NOMO-1 treated with dmso at 0.1 percent for 144 hours (cell line): ENCODE measurements around the gene RPS6KB2.

Experiments used
- DNase-seq: peaks from one replicate; lab custom pipeline; 2025; ENCODE audit not compliant: unreplicated experiment; lab: John Stamatoyannopoulos, UW

Gene RPS6KB2

DNA sequence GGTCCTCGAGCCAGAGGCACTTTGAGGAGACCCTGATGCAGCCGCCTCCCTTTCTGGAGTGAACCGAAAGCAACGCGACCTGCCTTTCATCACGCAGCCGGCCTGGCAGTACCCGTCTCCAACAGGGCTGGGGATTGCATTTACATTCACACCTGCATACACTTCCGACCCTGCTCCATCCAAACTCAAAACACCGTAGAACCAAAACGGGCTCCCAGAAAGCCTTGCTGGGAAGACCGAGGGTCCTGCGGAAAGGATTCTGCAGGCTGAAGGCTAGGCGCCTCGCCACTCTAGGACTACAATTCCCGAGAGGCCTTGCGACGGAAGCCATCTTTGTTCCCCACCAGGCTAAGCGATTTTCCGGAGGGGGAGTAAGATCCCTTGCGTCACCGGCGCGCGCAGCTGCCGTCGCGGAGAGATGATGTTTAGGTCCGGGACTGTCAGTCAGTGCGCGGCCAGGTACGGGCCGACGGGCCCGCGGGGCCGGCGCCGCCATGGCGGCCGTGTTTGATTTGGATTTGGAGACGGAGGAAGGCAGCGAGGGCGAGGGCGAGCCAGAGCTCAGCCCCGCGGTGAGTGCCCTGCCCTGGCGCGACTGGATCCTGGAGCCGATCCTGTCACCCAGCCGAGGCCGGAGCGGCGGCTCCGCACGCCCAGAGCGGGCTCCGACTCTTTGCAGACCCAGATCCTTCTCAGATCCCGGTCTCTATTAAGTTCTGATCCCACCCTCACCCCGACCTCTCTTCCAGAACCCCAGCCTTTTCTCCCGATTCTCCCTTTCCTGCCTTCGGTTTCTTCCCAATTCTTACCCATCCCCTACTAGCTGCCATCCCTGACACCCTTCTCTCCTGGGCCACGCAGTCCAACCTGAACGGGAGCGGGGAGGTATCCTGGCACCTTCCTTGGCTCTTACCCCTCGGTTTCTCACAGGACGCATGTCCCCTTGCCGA, at the start of gene RPS6KB2:
TSS of gene RPS6KB2 (plus strand) at position 443 of the 950 bp plus-strand sequence. CDS start at position 495, 52 bp downstream.
- peak; percentile 96 for DNase-seq

DNA sequence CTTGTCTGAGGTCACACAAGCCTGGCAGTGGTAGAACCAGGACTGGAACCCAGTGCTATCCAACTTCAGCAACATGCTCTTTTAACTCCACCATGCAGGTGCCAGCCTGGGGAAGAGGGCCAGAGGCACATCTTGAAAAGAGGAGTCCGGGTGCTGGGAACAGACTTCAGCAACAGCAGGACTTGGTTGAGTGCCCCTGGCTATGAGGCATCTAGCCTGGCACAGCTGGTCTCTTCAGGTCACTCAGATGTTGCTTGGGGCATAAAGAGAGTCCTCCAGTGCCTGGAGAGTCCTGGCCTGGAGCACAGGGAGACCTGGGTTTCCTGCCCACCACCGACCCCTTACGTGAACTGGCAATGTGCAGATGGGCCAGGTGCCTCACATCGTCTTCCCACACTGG, 49.8 kb upstream of the RPS6KB2 start:
- DNase-seq: no peak

DNA sequence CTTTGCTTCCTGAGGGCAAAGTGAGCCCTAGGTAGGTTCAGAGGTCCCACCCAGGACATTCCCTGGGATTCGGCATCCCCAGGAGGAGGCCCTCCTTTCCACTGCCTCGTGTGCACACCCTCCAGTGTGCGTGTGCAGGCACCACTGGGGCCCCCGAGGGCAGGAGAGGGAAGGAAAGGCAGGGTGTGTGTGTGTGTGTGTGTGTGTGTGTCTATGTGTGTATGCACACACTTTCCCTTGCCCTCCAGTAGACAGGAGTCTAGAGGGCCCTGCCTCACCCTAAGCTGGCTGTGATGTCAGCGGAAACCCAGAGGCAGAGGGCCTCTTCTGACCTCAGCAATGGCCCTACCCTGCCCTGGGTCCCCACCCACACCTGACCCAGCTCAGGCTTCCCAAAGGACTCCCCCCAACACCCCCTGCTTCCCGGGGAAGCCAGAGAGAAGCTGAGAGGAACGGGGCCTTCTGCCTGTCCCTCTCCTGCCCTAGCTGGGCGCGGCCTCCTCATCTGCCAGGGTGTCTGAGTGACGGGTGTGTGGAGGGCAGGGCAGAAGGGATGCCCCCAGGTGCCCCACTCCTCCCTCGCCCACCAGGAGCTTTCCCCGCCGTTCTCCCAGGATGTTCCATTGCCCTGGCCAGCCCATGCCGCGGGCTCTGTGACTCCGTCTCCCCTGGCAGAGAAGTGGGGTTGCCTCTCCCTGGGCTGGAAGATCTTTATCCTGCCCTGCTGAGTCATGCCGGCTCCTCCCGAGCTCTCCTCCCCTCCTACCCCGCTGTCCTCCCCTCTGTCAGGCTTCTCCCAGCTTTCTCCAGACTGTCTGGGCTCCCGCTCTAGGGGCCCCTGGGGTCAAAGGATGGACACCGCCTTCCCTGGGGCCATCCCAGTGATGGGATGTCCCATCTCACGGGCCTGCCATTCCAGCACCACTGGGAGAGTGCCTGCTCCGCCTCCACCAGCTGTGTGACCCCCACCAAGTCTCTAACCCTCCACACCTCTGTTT, 48.9 kb upstream of the RPS6KB2 start:
- DNase-seq: no peak

DNA sequence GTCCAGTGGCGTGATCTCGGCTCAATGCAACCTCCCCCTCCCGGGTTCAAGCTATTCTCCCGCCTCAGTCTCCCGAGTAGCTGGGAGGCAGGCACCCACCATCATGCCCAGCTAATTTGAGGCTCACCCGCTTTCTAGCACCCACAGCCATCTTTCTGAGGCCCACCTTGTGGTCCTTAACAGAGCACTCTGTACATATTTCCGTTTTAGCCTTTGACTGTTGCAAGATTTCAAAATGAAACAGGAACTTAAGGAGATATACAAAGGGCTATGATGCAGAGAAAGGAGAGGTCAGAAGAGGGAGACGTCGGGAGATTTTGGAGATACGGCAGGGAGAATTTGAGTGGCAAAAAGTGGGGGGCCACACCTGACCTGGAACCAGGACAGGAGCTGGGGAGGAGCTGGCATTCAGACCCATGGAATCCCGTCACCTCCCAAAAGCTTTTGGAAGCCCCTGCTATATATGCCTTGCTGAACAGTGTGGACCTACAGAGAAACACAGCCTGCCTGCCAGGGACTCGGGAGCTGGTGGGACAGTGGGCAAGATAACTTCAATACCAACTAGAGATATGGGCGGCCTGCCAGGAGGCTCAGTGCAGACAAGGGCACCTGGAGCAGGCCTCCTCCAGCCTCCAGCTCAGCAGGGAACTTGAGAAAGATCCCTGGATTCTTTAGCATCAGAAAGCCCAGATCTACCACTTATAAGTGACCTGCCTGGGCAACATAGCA, 46.9 kb upstream of the RPS6KB2 start:
- peak; percentile 70 for DNase-seq

DNA sequence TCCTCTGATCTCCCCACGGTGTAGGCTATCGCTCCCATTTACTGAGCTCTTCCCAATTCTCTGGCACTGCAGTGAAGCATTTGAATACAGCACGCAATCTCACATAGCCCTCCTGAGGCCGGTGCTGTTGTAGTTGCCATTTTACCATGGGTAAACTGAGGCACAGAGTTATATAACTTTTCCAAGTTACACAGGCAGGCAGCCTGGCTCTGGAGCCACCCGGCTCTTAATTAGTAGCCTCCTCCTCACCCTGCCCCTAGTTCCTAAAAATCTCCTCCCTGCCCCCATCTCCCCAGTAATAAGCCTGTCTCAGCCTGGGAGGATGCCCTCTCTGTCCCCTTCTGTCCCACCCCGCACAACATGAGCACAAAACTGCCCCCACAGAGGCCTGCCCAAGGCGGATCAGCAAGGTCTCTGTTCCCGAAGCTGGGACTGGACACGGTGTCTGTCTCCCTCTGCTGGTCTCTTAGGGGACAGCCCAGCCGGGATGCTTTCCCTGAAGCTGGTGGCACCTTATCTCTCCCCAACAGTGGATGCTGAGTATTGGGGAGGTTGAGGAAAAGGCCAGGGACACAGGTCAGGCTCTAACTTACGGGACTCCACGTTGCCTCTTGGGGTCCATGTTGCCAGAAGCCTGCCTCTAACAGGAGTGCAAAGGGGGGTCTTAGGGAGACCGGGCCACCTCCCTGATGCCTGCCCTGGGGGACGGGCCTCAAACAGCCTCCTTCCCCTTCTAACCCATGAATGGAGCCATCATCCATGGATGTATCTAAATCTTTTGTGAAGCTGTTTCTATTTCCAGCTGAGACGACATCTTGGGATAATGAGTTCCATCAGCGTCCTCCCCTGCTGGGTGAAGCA, 45.8 kb upstream of the RPS6KB2 start:
- DNase-seq: peak; percentile 70

DNA sequence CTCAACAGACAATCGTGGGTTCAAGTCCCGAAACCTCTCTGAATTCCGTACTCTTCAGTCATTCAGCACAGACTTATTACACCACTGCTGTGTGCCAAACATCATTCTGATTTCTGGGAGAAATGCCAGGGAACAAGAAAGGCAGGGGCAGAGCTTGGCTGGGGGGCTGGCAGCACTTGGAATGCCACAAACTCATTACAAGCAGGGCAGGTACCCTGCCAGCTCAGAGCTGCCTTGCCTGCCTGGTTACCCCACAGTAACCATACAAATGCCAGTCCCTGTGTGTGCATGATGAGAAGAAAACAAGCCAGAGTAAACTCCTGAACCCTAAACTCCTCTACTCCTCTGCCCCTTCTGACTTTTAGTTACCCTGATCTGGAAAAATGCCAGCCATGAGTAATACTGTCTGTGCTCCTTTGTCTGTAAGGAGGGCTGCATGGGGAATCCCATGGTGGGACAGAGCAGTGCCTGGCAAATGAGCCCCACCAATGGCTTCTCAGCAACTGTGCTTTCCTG, 43.4 kb upstream of the RPS6KB2 start:
- DNase-seq: no peak

DNA sequence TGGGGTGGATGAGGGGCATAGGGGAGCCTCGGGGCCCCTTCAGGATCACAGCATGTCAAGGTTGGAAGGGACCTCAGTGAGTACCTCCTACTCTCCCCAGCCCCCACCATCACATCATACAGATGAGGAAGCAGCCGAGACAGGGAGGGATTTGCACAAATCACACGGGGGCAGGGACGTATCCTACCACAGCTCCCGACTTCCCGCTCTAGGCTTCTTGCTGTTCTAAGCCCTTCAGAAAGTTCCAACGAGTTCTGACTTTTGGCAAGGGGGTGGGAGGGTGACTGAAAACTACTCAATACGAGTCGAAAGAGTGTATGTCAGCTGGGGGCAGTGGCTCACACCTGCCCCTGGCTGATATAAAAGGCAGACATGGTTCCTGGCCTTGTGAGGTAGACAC, 41.2 kb upstream of the RPS6KB2 start:
- no peak for DNase-seq

DNA sequence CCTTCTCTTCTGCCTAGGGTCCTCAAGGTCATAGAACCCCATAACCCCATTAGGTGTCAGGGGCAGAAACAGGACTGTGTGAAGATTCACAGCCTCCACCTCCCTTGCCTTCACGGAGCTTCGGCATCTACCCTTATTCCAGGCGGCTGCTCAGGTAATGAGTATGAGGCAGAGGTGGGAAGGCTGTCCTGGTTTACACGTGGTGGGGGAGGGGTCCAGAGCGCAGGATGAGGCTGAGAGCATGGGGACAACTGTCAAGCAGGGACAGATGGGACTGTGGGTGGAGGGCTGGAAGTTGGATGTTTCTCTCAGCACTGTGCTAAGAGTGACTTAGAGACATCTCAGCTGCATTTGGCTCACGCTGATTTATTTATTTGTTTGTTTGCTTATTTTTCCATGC, 40.8 kb upstream of the RPS6KB2 start:
- DNase-seq: no peak

DNA sequence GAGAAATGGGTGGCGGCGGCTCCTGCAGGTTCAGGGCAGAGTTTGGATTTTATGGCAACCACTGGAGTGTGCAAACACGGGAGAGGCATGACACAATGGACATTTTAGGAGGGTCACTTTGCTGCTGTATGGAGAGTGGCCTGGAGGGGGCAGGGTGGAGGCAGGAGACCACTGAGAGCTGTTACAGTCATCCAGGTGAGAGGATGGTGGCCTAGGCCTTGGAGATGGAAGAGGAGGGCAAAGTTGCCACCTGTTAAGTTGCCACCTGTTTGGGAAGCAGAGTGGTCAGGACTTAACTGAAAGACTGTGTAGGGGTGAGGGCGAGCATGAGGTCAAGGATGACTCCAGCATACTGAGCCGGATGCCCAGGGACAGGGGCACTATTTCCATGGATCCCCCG, 38.8 kb upstream of the RPS6KB2 start:
- peak; percentile 16 for DNase-seq

DNA sequence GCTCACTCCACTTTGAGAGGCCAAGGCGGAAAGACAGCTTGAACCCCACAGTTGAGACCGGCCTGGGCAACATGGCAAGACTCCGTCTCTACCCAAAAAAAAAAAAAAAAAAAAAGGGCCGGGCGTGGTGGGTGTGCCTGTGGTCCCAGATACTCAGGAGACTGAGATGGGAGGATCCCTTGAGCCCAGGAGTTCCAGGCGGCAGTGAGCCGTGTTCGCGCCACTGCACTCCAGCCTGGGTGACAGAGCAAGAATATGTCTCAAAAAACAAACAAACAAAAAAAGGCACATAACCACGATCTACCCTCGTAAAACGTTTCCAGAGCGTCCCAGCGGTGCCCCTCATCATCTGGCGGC, 37.4 kb upstream of the RPS6KB2 start:
- DNase-seq: no peak

DNA sequence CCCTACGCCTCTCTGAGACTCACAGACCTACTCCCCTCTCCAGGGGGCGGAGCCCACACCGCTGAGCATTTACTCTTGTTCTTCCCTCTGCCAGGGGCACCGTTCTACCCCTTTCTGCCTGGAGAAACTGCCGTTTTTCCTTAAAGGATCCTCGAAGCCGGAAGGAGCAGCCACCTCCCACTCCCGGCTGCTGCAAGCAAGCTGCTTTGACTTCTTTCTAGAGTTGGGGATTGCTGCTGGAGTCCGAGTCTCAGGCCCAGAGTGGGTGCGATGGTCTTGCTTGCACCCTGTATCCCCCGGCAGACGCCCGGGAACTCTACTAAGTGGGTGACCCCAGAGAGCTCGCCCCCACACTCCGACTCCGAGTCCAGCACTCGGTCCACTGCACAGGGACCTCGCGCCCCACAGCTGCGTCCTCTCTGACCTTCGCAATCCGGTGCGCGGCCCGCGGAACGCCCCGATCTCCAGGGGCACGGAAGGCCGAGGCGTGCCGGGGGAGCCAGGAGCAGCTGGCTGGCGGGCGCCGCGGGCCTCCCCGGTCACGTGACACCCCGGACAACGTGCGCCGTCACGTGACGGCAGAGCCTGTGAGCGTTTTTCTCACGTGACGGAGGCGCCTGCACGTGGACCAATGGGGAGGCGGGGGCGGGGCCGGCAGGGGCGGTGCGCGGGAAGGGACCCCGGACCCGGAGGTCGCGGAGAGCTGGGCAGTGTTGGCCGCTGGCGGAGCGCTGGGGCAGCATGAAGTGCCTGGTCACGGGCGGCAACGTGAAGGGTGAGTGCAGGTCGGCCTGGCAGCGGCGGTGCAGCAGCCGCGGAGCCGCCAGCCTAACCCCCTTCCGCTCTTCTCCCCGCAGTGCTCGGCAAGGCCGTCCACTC, 36.8 kb upstream of the RPS6KB2 start, which contains the start of gene RAD9A:
TSS of gene RAD9A (plus strand) at position 683 of the 879 bp plus-strand sequence. CDS start at position 742, 59 bp downstream.
- peak; percentile 90 for DNase-seq

DNA sequence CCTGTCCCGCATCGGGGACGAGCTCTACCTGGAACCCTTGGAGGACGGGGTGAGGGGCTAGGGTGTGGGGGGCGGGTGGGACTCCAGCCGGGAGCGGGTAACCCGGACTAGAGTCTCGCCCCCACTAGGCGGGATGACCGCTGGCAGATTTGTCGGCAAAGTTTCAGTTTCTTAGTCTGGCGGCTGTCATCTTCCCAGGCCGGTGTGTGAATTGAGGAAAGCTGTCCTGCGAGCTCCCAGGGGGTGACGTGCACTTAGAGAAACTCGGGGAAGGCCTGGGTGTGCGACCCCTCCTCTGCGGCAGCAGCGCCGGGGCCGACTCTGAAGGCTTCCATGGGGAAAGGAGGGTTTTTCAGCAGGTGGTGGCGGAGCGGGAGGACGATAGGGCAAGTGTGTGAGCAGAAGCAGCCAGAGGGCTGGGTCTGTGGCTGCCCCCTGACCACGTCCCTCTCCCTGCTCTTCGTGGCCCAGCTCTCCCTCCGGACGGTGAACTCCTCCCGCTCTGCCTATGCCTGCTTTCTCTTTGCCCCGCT, 36.0 kb upstream of the RPS6KB2 start:
- DNase-seq: no peak

DNA sequence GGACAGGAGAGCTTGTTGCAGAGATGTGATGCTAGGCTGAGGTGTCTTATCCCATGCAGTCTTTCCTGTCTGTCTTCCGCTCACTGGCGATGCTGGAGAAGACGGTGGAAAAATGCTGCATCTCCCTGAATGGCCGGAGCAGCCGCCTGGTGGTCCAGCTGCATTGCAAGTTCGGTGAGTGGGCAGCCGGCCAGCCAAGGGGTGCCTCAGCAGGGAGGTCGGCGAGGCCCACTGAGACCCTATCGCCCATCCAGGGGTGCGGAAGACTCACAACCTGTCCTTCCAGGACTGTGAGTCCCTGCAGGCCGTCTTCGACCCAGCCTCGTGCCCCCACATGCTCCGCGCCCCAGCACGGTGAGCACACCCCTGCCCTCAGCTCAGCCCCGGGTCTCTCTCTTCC, 34.9 kb upstream of the RPS6KB2 start:
- no peak for DNase-seq

DNA sequence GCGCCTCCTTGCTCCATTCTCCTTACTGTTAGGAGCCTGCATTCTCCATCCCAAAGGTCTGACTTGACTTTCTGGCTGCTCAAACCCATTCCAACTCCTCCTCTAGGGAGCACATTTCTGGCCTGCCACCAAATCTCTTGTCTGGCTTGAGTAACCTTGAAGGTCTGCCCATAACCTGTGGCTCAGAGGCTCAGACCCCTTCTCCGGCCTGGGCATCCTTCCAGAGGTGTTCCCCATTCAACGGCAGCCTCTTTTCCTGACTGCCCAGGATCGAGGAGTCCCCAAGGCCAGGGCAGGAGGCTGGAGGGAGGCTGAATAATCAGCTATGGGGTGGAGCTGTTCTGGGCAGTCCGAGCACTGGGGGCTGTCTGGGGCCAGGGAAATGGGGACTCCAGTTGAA, 34.3 kb upstream of the RPS6KB2 start:
- no peak for DNase-seq

DNA sequence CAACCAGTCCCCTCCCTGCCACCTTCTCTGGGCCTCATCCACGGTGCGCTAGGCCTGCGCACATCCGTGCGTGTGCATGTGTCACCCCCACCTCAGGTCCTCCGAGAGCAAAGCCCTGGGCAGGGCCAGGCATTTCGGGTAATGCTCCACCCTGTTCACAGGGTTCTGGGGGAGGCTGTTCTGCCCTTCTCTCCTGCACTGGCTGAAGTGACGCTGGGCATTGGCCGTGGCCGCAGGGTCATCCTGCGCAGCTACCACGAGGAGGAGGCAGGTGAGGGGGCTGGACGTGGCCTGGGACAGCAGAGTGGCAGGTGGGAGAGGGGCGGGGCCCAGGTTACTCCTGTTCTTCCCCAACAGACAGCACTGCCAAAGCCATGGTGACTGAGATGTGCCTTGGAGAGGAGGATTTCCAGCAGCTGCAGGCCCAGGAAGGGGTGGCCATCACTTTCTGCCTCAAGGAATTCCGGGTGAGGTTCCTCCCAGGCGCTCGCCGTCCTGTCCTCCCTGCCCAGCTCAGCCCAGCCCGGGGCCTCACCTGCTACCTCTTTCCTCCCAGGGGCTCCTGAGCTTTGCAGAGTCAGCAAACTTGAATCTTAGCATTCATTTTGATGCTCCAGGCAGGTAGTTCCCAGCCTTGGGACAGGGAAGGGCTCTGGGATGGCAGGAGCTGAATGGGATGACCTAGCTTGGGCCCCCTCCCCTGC, 32.6 kb upstream of the RPS6KB2 start:
- no peak for DNase-seq

DNA sequence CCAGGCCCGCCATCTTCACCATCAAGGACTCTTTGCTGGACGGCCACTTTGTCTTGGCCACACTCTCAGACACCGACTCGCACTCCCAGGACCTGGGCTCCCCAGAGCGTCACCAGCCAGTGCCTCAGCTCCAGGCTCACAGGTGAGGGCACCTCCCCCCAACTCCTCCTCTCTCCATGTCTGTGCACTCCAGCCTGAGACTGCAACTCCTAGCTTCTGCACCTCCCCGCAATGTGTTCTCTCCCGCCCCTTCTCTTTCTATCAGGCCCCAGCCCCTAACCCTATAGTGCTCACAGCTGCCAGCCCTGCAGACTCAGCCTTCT, 32.1 kb upstream of the RPS6KB2 start:
- no peak for DNase-seq

DNA sequence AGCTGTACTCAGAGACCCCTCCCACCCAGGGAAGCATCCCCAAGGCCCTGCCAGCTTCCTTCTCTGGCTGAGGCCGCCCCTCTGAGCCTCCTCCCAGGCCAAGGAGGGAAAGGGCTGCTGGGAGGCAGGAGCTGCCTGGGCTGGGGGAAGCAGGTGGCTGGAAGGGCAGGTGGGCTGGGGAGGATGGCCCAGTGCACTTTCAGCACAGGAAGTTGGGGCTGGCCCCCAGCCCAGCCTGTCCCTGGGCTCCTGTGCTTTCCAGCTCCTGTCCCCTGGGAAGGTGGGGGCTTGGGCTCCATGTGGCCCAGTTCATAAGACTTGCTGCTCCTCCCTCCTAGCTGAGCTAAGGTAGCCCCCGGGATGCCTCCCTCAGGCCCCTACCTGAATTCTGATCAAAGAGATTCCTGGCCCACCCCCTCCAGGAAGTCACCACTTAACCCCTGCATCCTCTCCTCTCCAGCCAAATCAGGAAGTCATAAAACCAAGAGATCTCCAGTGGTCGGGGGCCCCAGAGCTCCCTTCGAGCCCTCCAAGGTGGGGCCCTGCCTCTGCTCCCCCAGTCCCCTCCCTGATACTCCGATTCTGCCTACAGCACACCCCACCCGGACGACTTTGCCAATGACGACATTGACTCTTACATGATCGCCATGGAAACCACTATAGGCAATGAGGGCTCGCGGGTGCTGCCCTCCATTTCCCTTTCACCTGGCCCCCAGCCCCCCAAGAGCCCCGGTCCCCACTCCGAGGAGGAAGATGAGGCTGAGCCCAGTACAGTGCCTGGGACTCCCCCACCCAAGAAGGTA, 31.5 kb upstream of the RPS6KB2 start:
- DNase-seq: peak; percentile 25
